Measurements from ENCODE around the gene LEMD2.

GRCh38 chr6:33755070-33755869 lies 33.7 kb downstream of the LEMD2 start:
- TF ChIP-seq CTCF (tag by site-specific recombination; IDR thresholded peaks at IDR 0.05) (no peak), REST (tag by site-specific recombination; IDR thresholded peaks at IDR 0.05) (no peak), ZNF530 (tag by site-specific recombination; IDR thresholded peaks at IDR 0.05; ENCODE audit: low read depth) (no peak), ZEB2 (tag by site-specific recombination; IDR thresholded peaks at IDR 0.05) (no peak), INSM2 (tag by site-specific recombination; IDR thresholded peaks at IDR 0.05) (no peak), SALL2 (tag by site-specific recombination; IDR thresholded peaks at IDR 0.05; ENCODE audit: borderline replicate concordance) (no peak), MYNN (tag by site-specific recombination; IDR thresholded peaks at IDR 0.05; ENCODE audit: borderline replicate concordance) (no peak), TCF7L2 (IDR thresholded peaks at IDR 0.05; ENCODE audit: borderline replicate concordance, low read depth, low read length) (no peak), ZNF670 (tag by site-specific recombination; IDR thresholded peaks at IDR 0.05; ENCODE audit: low read depth) (no peak)
- TF ChIP-seq, protein P1, sequence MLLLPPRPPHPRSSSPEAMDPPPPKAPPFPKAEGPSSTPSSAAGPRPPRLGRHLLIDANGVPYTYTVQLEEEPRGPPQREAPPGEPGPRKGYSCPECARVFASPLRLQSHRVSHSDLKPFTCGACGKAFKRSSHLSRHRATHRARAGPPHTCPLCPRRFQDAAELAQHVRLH (tag by site-specific recombination; IDR thresholded peaks at IDR 0.05): no peak

Data from HEK293 (cell line).